ENCODE measurements around the gene GDPGP1. TPM values are rescaled to one million over a fixed set of nuclear protein-coding genes. Genes with fewer than 3 reads are reported as not detected.
"Not testable (repeated sequence)": the region's sequence is repeated elsewhere in the genome, so short reads cannot be mapped to it uniquely, and the experiment has no call there.

Gene GDPGP1
- total RNA-seq, 1 experiment from 2014 or later = 5.1 TPM

DNA sequence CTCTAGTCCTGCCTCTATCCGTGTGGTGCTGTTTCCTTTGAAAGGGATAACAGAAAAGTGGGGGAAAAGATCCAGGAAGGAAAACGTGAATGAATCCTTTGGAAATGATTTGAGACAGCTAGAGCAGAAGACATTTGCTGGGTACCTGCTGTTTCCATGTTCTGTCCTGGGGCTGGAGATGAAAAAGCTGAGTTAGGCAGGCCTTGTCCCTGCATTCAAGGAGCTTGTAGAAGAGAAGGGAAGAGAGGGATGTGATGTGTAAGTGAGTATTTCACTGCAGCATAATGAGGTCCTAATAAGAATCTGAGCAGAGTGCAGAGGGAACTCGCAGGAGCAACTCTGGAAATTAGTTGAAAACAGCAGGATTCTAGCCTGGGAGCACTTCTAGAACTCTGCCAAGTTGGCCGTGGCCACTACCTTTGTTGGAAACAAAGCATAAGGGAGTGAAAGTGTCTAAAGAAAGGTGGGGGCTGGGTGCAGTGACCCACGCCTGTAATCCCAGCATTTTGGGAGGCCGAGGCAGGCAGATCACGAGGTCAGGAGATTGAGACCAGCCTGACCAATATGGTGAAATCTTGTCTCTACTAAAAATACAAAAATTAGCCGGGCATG lies 46.6 kb upstream of the GDPGP1 start:
- H3K4me3 Mint-ChIP-seq (ENCODE audit: unreplicated experiment) = no peak overlapping the region
- H3K27me3 ChIP-seq (replicated peaks; ENCODE audit: control insufficient read depth, insufficient read depth, low read length) = no peaks in the 10 kb centered on the region
- H3K36me3 ChIP-seq (ENCODE audit: control insufficient read depth, insufficient read depth, low read length) = no peaks in the 10 kb centered on the region
- no peaks in the 10 kb centered on the region for H3K27me3 Mint-ChIP-seq (ENCODE audit: insufficient read depth, unreplicated experiment)
- H3K36me3 Mint-ChIP-seq (ENCODE audit: insufficient read depth, unreplicated experiment) = peaks cover 6% of the 10 kb centered on the region
- ChIA-PET POLR2A (no interaction called here), CTCF (no interaction called here)
- DNase-seq = no peak
- no peak for TF ChIP-seq CTCF (IDR thresholded peaks at IDR 0.05; ENCODE audit: insufficient read depth in 1 of 2, low read depth in 1 of 2, low read length in 1 of 2, severe bottlenecking in 1 of 2, unreplicated experiment in 1 of 2)
- no peaks in the 10 kb centered on the region for H3K9me3 ChIP-seq
- H3K27ac Mint-ChIP-seq (ENCODE audit: unreplicated experiment) = peak overlapping the region; percentile 4
- H3K4me1 Mint-ChIP-seq (ENCODE audit: low read depth, unreplicated experiment) = no peaks in the 10 kb centered on the region
- intact Hi-C loops (cut with micrococcal nuclease; ENCODE audit: unreplicated experiment) = no loop called here
- H3K4me1 ChIP-seq = peaks cover 11% of the 10 kb centered on the region
- no peaks in the 10 kb centered on the region for H3K9me3 Mint-ChIP-seq (ENCODE audit: unreplicated experiment)
- BruUV-seq (replicated peaks) = no TSS peak
- H3K4me3 ChIP-seq (ENCODE audit: low read depth, low read length) = no peak overlapping the region

DNA sequence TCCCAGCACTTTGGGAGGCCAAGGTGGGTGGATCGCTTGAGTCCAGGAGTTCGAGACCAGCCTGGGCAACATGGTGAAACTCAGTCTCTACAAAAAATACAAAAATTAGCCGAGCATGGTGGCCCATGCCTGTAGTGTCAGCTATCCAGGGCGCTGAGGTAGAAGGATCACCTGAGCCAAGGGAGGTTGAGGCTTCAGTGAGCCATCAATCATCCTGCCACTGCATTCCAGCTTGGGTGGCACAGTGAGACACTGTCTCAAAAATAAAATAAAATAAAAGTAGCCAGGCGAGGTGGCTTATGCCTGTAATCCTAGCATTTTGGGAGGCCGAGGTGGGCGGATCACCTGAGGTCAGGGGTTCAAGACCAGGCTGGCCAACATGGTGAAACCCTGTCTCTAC lies 45.9 kb upstream of the GDPGP1 start:
- H3K4me3 ChIP-seq (ENCODE audit: low read depth, low read length); DNase-seq; POLR2A ChIA-PET; H3K9me3 Mint-ChIP-seq (ENCODE audit: unreplicated experiment); BruUV-seq (replicated peaks); H3K4me1 Mint-ChIP-seq (ENCODE audit: low read depth, unreplicated experiment); H3K36me3 Mint-ChIP-seq (ENCODE audit: insufficient read depth, unreplicated experiment); H3K4me3 Mint-ChIP-seq (ENCODE audit: unreplicated experiment); CTCF ChIA-PET; intact Hi-C loops (cut with micrococcal nuclease; ENCODE audit: unreplicated experiment); H3K27me3 ChIP-seq (replicated peaks; ENCODE audit: control insufficient read depth, insufficient read depth, low read length); H3K27ac Mint-ChIP-seq (ENCODE audit: unreplicated experiment); H3K36me3 ChIP-seq (ENCODE audit: control insufficient read depth, insufficient read depth, low read length); H3K27me3 Mint-ChIP-seq (ENCODE audit: insufficient read depth, unreplicated experiment); H3K9me3 ChIP-seq: not testable (repeated sequence)
- peaks cover 11% of the 10 kb centered on the region for H3K4me1 ChIP-seq

GRCh38 chr15:90188914-90189748 lies 44.9 kb upstream of the GDPGP1 start:
- ChIA-PET CTCF (interaction anchor here (1.3 kb wide), 1 partner anchor 12 kb away, joined by 3 read pairs; the partner anchor contains the start of gene SEMA4B), POLR2A (no interaction called here)
- Histone ChIP-seq H3K9me3 (no peaks in the 10 kb centered on the region), H3K36me3 (ENCODE audit: control insufficient read depth, insufficient read depth, low read length) (no peaks in the 10 kb centered on the region), H3K4me1 (peaks cover 6% of the 10 kb centered on the region), H3K27me3 (replicated peaks; ENCODE audit: control insufficient read depth, insufficient read depth, low read length) (no peaks in the 10 kb centered on the region), H3K4me3 (ENCODE audit: low read depth, low read length) (no peak overlapping the region)
- no peak overlapping the region for H3K27ac Mint-ChIP-seq (ENCODE audit: unreplicated experiment)
- H3K27me3 Mint-ChIP-seq (ENCODE audit: insufficient read depth, unreplicated experiment) = no peaks in the 10 kb centered on the region
- no TSS peak for BruUV-seq (replicated peaks)
- no peak for TF ChIP-seq CTCF (IDR thresholded peaks at IDR 0.05; ENCODE audit: insufficient read depth in 1 of 2, low read depth in 1 of 2, low read length in 1 of 2, severe bottlenecking in 1 of 2, unreplicated experiment in 1 of 2)
- intact Hi-C loops (cut with micrococcal nuclease; ENCODE audit: unreplicated experiment) = no loop called here
- peaks cover 6% of the 10 kb centered on the region for H3K36me3 Mint-ChIP-seq (ENCODE audit: insufficient read depth, unreplicated experiment)
- DNase-seq = no peak
- no peaks in the 10 kb centered on the region for H3K4me1 Mint-ChIP-seq (ENCODE audit: low read depth, unreplicated experiment)
- H3K4me3 Mint-ChIP-seq (ENCODE audit: unreplicated experiment) = no peak overlapping the region
- no peaks in the 10 kb centered on the region for H3K9me3 Mint-ChIP-seq (ENCODE audit: unreplicated experiment)
